A673 (cell line): ENCODE results near the gene DCLK2. TPM values are rescaled to one million over a fixed set of nuclear protein-coding genes. Genes with fewer than 3 reads are reported as not detected.

Experiments used
- BruUV-seq: library from RNA; stranded (reverse); fragments of 400-500 nt; replicated peaks from 2 replicates; lab custom pipeline; 2021; lab: Mats Ljungman, UMichigan
- CTCF ChIA-PET: fragments of 300-600 bp; sonication (Branson Sonifier 250); formaldehyde crosslinking; loops from one replicate; lab custom pipeline; 2022; ENCODE audit warnings: antibody characterized with exemption; lab: Charles Lee
- POLR2A ChIA-PET: fragments of 300-600 bp; sonication (Branson Sonifier 250); formaldehyde crosslinking; loops from one replicate; lab custom pipeline; 2022; ENCODE audit warnings: antibody characterized with exemption; ENCODE audit not compliant: low non-redundant PET; lab: Charles Lee
- DNase-seq: peaks from one replicate; pipeline ENCODE4 v3.0.0-alpha.2; 2015; ENCODE audit warnings: low spot score
- H3K27ac ChIP-seq: fragments of 200-600 bp; sonication (generic); 2 replicates; pipeline ENCODE4 v1.5.1; 2016; ENCODE audit warnings: mixed run types, low read depth, mild to moderate bottlenecking, mixed read lengths, antibody characterized with exemption, low read length; ENCODE audit not compliant: poor library complexity, severe bottlenecking
- H3K27me3 ChIP-seq: fragments of 200-600 bp; sonication (generic); replicated peaks from 2 replicates; pipeline ENCODE4 v1.6.1; 2017; ENCODE audit warnings: mixed run types, low read depth, mild to moderate bottlenecking, mixed read lengths, antibody characterized with exemption, low read length; ENCODE audit not compliant: insufficient read depth, poor library complexity
- H3K36me3 ChIP-seq: fragments of 200-600 bp; sonication (generic); 2 replicates; pipeline ENCODE4 v1.6.1; 2016; ENCODE audit warnings: mixed run types, mild to moderate bottlenecking, mixed read lengths, antibody characterized with exemption, low read length; ENCODE audit not compliant: insufficient read depth, poor library complexity, severe bottlenecking
- H3K4me1 ChIP-seq: fragments of 200-600 bp; sonication (generic); 2 replicates; pipeline ENCODE4 v1.6.1; 2017; ENCODE audit warnings: mixed run types, mild to moderate bottlenecking, mixed read lengths, antibody characterized with exemption, low read length; ENCODE audit not compliant: insufficient read depth, poor library complexity, severe bottlenecking
- H3K4me3 ChIP-seq: fragments of 200-600 bp; sonication (generic); 2 replicates; pipeline ENCODE4 v1.5.1; 2016; ENCODE audit warnings: low read depth, mixed run types, mild to moderate bottlenecking, mixed read lengths, low read length; ENCODE audit not compliant: poor library complexity, severe bottlenecking
- H3K9me3 ChIP-seq: fragments of 200-600 bp; sonication (generic); 2 replicates; pipeline ENCODE4 v1.6.1; 2016; ENCODE audit warnings: mixed run types, low read depth, mild to moderate bottlenecking, mixed read lengths, antibody characterized with exemption, low read length; ENCODE audit not compliant: poor library complexity, severe bottlenecking
- EZH2 ChIP-seq: fragments of 200-600 bp; sonication (generic); IDR thresholded peaks from 2 replicates; pipeline ENCODE4 v1.6.1; 2017; ENCODE audit warnings: borderline replicate concordance, low read depth, mild to moderate bottlenecking, mixed read lengths, antibody characterized with exemption, low read length; ENCODE audit not compliant: poor library complexity, severe bottlenecking
- intact Hi-C: fragments of 100-400 bp; cut with micrococcal nuclease; formaldehyde crosslinking; loops from one replicate; pipeline ENCODE4 v1.10.0; 2022; ENCODE audit not compliant: unreplicated experiment
- total RNA-seq: library from RNA; stranded (reverse); gene quantifications from 2 replicates; pipeline ENCODE4 v1.2.3, GENCODE V29; 2021
- TF ChIP-seq, protein P1 (sequence below): fragments of 300-800, 200-600 bp; sonication (generic); conservative IDR thresholded peaks from 2 replicates; pipeline ENCODE4 v1.5.1; 2017; ENCODE audit warnings: low read depth, mild to moderate bottlenecking, antibody characterized with exemption, low read length, moderate library complexity, mixed read lengths

Gene DCLK2
- total RNA-seq, 1 experiment from 2014 or later = 4.9 TPM

DNA sequence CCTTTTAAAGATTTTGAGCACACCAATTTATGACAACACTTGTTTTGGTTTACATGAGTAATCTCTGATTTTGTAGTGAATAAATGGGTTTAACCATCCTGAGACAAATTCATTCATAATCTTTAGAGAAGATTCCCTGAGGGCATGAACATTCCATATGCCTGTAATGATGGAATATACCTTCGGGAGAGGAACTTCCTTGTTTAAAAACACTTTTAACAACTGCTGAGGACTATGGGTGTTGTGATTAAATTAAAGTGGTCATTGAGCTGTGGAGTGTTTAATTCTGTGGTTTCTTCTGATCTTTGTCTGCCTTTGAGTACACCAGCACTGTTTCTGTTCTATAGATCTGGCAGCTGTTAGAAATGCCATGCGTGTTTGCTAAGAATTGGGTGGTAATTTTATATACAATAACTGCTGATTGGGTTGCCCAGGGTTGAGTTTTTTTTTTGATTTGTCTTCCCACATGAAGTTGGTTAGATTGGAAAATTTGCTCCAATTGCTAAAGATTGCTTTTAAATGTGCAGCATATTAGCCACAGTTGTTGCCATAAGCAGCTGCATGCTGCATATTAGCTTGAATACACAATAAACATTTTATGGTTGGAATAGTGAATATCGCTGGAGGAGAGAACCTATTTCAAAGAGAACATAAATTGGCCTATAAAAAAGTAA, 86.8 kb downstream of the DCLK2 start:
- TF ChIP-seq, protein P1, sequence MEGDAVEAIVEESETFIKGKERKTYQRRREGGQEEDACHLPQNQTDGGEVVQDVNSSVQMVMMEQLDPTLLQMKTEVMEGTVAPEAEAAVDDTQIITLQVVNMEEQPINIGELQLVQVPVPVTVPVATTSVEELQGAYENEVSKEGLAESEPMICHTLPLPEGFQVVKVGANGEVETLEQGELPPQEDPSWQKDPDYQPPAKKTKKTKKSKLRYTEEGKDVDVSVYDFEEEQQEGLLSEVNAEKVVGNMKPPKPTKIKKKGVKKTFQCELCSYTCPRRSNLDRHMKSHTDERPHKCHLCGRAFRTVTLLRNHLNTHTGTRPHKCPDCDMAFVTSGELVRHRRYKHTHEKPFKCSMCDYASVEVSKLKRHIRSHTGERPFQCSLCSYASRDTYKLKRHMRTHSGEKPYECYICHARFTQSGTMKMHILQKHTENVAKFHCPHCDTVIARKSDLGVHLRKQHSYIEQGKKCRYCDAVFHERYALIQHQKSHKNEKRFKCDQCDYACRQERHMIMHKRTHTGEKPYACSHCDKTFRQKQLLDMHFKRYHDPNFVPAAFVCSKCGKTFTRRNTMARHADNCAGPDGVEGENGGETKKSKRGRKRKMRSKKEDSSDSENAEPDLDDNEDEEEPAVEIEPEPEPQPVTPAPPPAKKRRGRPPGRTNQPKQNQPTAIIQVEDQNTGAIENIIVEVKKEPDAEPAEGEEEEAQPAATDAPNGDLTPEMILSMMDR = no peak
- no peak for TF ChIP-seq EZH2
- no peak for DNase-seq
- ChIA-PET POLR2A (no interaction called here), CTCF (no interaction called here)
- H3K27ac ChIP-seq = no peak overlapping the region
- BruUV-seq = no TSS peak
- H3K9me3 ChIP-seq = no peaks in the 10 kb centered on the region
- intact Hi-C loops = no loop called here
- H3K4me1 ChIP-seq = peaks cover 8% of the 10 kb centered on the region
- no peaks in the 10 kb centered on the region for H3K27me3 ChIP-seq
- no peaks in the 10 kb centered on the region for H3K36me3 ChIP-seq
- no peak overlapping the region for H3K4me3 ChIP-seq

DNA sequence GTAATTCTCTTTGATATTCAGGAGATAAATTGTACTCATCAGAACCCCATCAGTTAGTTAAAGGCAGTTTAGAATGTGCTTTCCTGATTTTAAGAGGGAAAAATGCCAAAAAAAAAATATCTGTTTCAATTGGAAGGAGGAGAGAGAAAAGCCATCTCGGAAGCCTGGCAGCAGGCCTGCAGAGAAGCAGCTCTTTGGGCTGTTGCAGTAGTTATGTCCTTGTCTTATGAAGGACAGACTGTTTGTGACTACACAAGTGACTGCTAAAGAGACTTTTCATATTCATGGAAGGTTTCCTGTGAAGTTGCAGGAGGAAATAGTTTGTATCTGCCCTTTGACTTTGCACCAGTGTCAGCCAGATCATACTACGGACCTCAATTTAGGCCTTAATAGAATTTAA, 88.8 kb downstream of the DCLK2 start:
- no peak for DNase-seq
- no peak for TF ChIP-seq EZH2
- TF ChIP-seq, protein P1 = no peak
- no peak overlapping the region for H3K4me3 ChIP-seq
- H3K27ac ChIP-seq = no peak overlapping the region
- ChIA-PET CTCF (no interaction called here), POLR2A (no interaction called here)
- no peaks in the 10 kb centered on the region for H3K4me1 ChIP-seq
- no peaks in the 10 kb centered on the region for H3K9me3 ChIP-seq
- H3K36me3 ChIP-seq = no peaks in the 10 kb centered on the region
- BruUV-seq = no TSS peak
- H3K27me3 ChIP-seq = no peaks in the 10 kb centered on the region
- intact Hi-C loops = no loop called here

DNA sequence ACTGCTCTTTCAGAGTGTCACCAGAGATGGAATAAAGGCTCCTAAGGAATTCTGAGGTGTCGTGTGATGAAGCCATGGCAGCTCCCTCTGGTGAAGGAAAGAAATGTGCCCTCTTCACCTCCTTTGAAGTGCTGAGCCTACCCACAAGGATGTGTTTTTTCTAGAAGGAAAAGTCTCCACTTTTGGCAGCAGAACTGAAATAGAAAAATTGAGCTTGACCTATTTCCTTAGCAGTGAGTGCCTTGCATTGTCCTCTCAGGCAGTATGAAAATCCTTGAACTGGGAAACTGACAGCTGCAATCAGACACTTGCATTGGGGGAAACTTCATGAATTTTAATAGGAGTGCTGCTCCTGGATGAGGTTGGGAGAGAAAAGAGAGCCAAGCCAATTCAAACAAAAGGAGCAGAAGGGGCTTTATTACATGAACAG, 95.2 kb downstream of the DCLK2 start:
- no peaks in the 10 kb centered on the region for H3K27me3 ChIP-seq
- H3K36me3 ChIP-seq = no peaks in the 10 kb centered on the region
- DNase-seq = no peak
- no TSS peak for BruUV-seq
- H3K4me3 ChIP-seq = no peak overlapping the region
- H3K27ac ChIP-seq = no peak overlapping the region
- POLR2A ChIA-PET = no interaction called here
- peaks cover 44% of the 10 kb centered on the region for H3K4me1 ChIP-seq
- intact Hi-C loops = no loop called here
- H3K9me3 ChIP-seq = no peaks in the 10 kb centered on the region
- TF ChIP-seq, protein P1 = no peak
- no peak for TF ChIP-seq EZH2
- CTCF ChIA-PET = no interaction called here
